HL-60 (cell line): ENCODE results near the gene SPANXA2.
"Not testable (repeated sequence)": the region's sequence is repeated elsewhere in the genome, so short reads cannot be mapped to it uniquely, and the experiment has no call there.

Experiments
- DNase-seq, 2 experiments: peaks; one replicate each; pipeline ENCODE4 v3.0.0-alpha.2; 2010 to 2020; ENCODE audit warnings: low read depth in 1 of 2, low spot score in 1 of 2
- H3K27ac ChIP-seq: fragments of 250-450 bp; sonication (Bioruptor Pico); replicated peaks from 2 replicates; pipeline ENCODE4 v1.5.1; 2020; ENCODE audit warnings: mild to moderate bottlenecking, moderate library complexity
- H3K27me3 ChIP-seq: fragments of 250-450 bp; sonication (Bioruptor Pico); 2 replicates; pipeline ENCODE4 v1.5.1; 2021; ENCODE audit warnings: mild to moderate bottlenecking, moderate library complexity; ENCODE audit not compliant: insufficient read depth, poor library complexity, severe bottlenecking
- H3K4me3 ChIP-seq: replicated peaks from 2 replicates; pipeline ENCODE4 v1.5.1; 2011; ENCODE audit warnings: mild to moderate bottlenecking, control low read depth, low read length; ENCODE audit not compliant: insufficient read depth
- CTCF ChIP-seq: IDR thresholded peaks from one replicate; pipeline ENCODE4 v1.5.1; 2011; ENCODE audit warnings: low read length, control low read depth, inconsistent platforms; ENCODE audit not compliant: insufficient read depth
- GABPA ChIP-seq: IDR thresholded peaks from 2 replicates; pipeline ENCODE4 v1.6.1; 2012; ENCODE audit warnings: low read depth
- POLR2AphosphoS5 ChIP-seq: IDR thresholded peaks from 2 replicates; pipeline ENCODE4 v1.6.1; 2012; ENCODE audit warnings: low read depth
- REST ChIP-seq: IDR thresholded peaks from 2 replicates; pipeline ENCODE4 v1.6.1; 2012; ENCODE audit warnings: low read depth; ENCODE audit not compliant: insufficient replicate concordance
- SPI1 ChIP-seq: IDR thresholded peaks from 2 replicates; pipeline ENCODE4 v1.6.1; 2012; ENCODE audit warnings: low read depth, mild to moderate bottlenecking, borderline replicate concordance
- long read RNA-seq: library from polyadenylated mRNA; unstranded; transcript quantifications from one replicate; pipeline ENCODE4 v2.0.0, GENCODE V29; 2020

The SPANXA2 gene
- long read RNA-seq, result 0 reads

- not testable (repeated sequence) for H3K27me3 ChIP-seq, H3K27ac ChIP-seq, DNase-seq, H3K4me3 ChIP-seq
These were observed at the start of gene SPANXA2 for GRCh38 chrX:141589408-141589807. SPANXA2 (plus strand) TSS chrX:141589708; CDS start chrX:141589768, 60 bp downstream.

- not testable (repeated sequence) for DNase-seq, H3K27me3 ChIP-seq, H3K27ac ChIP-seq, H3K4me3 ChIP-seq
These were observed 47.0 kb upstream of the SPANXA2 start for GRCh38 chrX:141542551-141542950.

GRCh38 chrX:141584638-141585037 is 4.9 kb upstream of the SPANXA2 start, which contains the start of gene SPANXA1:
SPANXA1 (minus strand) TSS chrX:141584738; CDS start chrX:141584678, 60 bp downstream.
- not testable (repeated sequence) for H3K27ac ChIP-seq, H3K27me3 ChIP-seq, H3K4me3 ChIP-seq, DNase-seq

GRCh38 chrX:141609111-141609510 is 19.6 kb downstream of the SPANXA2 start:
- H3K27me3 ChIP-seq, result no peaks in the 10 kb centered on the region

GRCh38 chrX:141619336-141619735 is 29.8 kb downstream of the SPANXA2 start:
- TF ChIP-seq POLR2AphosphoS5 (no peak), GABPA (no peak), SPI1 (no peak), CTCF (no peak), REST (no peak)
- Histone ChIP-seq H3K4me3 (no peak overlapping the region), H3K27me3 (no peaks in the 10 kb centered on the region), H3K27ac (no peak overlapping the region)
- no peak for DNase-seq

More at GRCh38 chrX:141609111-141609510, 19.6 kb downstream of the SPANXA2 start:
- no peak overlapping the region for H3K27ac ChIP-seq
- H3K4me3 ChIP-seq, result no peak overlapping the region
- DNase-seq, result no peak
- TF ChIP-seq POLR2AphosphoS5 (no peak), CTCF (no peak), GABPA (no peak), SPI1 (no peak), REST (no peak)
